ENCODE results near the gene SYT7.

Gene SYT7

DNA sequence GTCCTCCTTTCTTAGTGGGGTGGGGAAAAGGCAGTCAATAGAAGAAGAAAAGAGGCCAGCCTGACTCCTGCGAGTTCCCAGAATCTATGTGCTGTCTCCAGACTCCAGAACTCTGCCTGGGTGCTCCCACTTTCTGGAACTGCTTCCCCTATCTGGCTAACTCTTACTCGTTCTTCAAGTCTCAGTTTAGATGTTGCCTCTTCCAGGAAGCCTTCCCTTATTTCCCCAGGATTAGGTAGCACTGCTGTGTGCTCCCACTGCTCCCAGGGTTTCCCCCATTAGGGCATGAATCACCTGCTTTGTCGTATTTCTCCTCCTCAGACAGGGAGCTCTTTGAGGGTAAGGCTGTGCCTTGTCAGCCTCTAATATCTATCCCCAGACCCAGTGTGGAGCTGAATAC, 17.5 kb upstream of the SYT7 start:
- TF ChIP-seq, protein P1, sequence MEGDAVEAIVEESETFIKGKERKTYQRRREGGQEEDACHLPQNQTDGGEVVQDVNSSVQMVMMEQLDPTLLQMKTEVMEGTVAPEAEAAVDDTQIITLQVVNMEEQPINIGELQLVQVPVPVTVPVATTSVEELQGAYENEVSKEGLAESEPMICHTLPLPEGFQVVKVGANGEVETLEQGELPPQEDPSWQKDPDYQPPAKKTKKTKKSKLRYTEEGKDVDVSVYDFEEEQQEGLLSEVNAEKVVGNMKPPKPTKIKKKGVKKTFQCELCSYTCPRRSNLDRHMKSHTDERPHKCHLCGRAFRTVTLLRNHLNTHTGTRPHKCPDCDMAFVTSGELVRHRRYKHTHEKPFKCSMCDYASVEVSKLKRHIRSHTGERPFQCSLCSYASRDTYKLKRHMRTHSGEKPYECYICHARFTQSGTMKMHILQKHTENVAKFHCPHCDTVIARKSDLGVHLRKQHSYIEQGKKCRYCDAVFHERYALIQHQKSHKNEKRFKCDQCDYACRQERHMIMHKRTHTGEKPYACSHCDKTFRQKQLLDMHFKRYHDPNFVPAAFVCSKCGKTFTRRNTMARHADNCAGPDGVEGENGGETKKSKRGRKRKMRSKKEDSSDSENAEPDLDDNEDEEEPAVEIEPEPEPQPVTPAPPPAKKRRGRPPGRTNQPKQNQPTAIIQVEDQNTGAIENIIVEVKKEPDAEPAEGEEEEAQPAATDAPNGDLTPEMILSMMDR (IDR thresholded peaks at IDR 0.05; ENCODE audit: low read depth, low read length): no peak
- DNase-seq (ENCODE audit: extremely low read depth, low read depth): no peak

DNA sequence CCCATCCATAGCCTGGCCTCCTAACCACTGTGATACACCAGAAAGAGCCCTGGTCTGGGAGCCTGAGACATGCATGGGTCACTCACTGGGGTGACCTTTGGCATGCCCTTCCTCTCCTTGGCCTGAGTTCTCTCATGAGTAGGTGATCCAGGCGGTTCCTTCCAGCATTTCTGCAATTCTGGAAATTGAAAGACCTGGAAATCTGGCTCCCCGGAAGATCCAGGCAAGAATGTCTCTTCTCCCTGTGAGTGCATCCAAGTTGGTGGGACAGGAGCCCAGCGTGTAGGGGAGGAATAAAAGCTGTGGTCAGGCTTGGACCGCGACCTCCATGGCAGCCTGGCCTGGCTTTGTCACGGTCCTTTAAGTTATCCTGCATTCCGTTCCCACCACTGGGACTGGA, 16.1 kb upstream of the SYT7 start:
- no peak for DNase-seq (ENCODE audit: extremely low read depth, low read depth)
- TF ChIP-seq, protein P1 (IDR thresholded peaks at IDR 0.05; ENCODE audit: low read depth, low read length): no peak

DNA sequence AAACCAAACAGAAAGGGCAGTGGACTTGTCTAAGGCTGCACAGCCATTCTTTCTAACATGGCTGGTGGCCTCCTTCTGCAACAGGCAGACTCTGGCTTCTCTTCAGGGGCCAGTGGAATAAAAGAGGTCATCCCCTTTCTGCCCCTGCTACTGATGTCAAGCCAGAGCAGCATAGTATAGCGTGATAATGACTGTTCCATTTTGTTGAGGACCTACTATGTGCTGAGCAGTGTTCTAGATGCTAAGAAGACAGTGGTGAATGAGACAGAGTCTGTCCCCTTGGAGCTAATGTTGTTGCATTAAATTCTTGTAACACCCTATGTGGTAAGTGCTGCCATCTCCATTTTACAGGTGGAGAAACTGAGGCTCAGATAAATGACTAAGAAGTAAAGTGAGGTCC, 15.7 kb upstream of the SYT7 start:
- no peak for DNase-seq (ENCODE audit: extremely low read depth, low read depth)
- TF ChIP-seq, protein P1 (IDR thresholded peaks at IDR 0.05; ENCODE audit: low read depth, low read length): no peak

DNA sequence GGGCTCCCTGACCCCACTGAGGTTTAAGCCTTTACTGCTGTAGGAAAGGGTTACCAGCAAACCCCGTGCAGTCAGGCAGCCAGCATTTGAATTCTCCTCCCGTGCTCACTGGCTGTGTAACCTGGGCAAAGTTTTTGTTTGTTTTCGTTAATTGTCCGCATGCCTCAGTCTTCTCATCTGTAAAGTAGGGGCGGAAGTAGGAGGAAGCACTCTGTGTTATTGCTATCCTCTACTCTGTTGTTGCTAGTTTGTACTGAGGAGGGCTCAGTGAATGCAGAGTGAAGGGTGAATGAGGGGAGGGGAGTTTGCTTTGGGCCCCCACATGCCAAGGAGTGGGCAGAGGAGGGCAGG, 14.0 kb upstream of the SYT7 start:
- no peak for DNase-seq (ENCODE audit: extremely low read depth, low read depth)
- TF ChIP-seq, protein P1 (IDR thresholded peaks at IDR 0.05; ENCODE audit: low read depth, low read length): no peak

DNA sequence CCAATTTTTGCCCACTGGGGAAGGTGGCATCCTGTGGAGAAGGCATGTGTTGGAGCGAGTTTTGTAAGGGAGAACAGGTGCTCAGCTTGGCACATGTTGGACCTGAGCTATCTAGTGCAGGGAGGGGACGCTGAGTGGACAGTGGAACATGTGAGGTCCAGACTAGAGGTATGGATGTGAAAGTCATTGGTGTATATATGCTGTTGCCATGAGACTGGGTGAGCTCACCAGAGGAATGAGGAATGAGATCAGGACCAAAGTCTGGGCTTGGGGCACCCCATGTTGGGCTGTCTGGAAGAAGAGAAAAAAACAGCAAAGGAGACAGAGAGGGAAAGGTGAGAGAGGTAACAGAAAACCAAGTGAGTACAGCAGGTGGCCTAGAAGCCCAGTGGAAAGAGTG, 12.3 kb upstream of the SYT7 start:
- no peak for DNase-seq (ENCODE audit: extremely low read depth, low read depth)
- TF ChIP-seq, protein P1 (IDR thresholded peaks at IDR 0.05; ENCODE audit: low read depth, low read length): no peak

DNA sequence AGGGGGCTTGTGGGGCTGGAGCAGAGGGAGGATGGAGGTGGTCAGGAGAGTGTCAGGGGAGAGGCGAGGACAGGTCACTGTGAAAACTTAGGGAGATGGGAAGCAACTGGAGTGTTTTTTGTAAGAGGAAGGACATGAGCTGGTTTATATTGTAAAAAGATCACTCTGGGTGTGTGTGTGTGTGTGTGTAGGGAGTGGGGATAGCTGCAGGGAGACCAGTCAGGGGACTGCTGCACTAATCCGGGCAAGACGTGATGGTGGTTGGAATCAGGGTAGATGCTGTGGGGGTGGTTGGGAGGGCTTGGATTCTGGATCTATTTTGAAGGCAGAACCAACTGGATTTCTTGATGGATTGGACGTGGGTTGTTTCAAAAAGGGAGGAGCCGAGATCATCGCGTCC, 11.3 kb upstream of the SYT7 start:
- TF ChIP-seq, protein P1 (IDR thresholded peaks at IDR 0.05; ENCODE audit: low read depth, low read length): no peak
- no peak for DNase-seq (ENCODE audit: extremely low read depth, low read depth)

DNA sequence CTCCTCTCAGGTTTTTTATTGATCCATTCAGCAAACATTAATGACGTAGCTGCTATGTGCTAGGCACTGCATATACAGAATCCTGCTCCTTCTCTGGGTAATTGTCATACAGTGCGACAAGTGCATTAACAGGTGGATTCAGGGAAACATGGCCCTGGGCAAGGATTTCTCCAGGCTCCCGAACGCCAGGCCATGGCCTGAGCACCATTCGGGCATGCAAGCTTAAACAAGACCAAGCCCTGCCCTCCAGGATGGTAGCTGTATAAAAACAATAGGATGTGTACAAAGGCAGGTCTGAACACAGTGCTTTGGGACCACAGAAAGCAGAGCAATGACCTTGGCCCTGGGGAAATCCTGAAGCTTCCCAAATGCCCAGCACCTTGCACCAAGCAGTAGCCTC, 9.1 kb upstream of the SYT7 start:
- TF ChIP-seq, protein P1 (IDR thresholded peaks at IDR 0.05; ENCODE audit: low read depth, low read length): no peak
- DNase-seq (ENCODE audit: extremely low read depth, low read depth): no peak

Measured in AG09319 (cell line).